OCI-LY3 (cell line): ENCODE measurements around the gene COL4A2.

Experiments
- EZH2phosphoT487 ChIP-seq: fragments of 200-600 bp; shearing (Covaris generic); IDR thresholded peaks from 2 replicates; pipeline ENCODE4 v1.6.1; 2018; ENCODE audit warnings: antibody characterized with exemption, mixed run types, low read depth
- TF ChIP-seq, protein P1 (sequence below): fragments of 200-600, 300-600 bp; sonication (generic); IDR thresholded peaks from 2 replicates; pipeline ENCODE4 v1.5.1; 2014; ENCODE audit warnings: antibody characterized with exemption, low read length, low read depth

DNA sequence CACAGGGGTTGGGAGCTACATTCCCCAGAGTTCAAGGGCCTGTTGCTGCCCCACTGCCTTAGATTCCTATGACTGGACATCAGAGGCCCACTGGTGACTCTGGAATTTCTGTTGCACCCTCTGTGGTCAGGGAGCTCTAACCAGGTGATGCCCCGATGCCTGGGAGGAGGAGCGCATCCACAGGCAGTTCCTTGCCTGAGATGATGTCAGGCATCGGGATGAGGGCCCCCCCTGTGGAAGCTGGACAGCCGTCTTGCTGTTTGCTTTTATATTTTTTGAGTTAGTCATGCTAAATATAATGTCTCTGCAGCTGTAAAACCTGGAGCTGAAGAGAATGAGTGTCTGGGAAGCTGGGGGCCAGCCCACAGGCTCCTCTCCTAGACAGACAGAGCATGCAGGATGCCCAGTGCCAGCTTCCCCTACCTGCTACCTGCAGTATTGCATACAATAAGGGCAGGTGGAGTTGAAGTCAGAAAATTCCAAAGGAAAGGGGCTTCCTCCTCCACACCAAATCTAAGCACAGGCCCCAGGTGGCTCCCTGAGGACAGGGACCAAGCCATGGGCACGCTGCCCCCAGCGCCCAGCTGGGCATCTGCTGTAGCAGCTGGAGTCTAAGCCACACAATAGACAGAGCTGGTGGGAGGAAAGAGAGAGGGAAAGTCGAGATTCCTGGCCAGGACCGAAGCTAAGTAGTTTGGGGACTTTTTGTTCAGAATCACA, 16.2 kb downstream of the COL4A2 start:
- TF ChIP-seq, protein P1, sequence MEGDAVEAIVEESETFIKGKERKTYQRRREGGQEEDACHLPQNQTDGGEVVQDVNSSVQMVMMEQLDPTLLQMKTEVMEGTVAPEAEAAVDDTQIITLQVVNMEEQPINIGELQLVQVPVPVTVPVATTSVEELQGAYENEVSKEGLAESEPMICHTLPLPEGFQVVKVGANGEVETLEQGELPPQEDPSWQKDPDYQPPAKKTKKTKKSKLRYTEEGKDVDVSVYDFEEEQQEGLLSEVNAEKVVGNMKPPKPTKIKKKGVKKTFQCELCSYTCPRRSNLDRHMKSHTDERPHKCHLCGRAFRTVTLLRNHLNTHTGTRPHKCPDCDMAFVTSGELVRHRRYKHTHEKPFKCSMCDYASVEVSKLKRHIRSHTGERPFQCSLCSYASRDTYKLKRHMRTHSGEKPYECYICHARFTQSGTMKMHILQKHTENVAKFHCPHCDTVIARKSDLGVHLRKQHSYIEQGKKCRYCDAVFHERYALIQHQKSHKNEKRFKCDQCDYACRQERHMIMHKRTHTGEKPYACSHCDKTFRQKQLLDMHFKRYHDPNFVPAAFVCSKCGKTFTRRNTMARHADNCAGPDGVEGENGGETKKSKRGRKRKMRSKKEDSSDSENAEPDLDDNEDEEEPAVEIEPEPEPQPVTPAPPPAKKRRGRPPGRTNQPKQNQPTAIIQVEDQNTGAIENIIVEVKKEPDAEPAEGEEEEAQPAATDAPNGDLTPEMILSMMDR = no peak
- TF ChIP-seq EZH2phosphoT487 = no peak
